AG09319 (cell line): Measurements from ENCODE around the gene FFAR2.
"Not testable (repeated sequence)": the region's sequence is repeated elsewhere in the genome, so short reads cannot be mapped to it uniquely, and the experiment has no call there.

ENCODE experiments used
- DNase-seq: peaks from one replicate; pipeline ENCODE4 v3.0.0-alpha.2; 2010; ENCODE audit warnings: low read depth; ENCODE audit errors: extremely low read depth
- CTCF ChIP-seq: IDR thresholded peaks from 2 replicates; pipeline ENCODE4 v1.5.1; 2011; ENCODE audit warnings: low read depth, mild to moderate bottlenecking, inconsistent platforms, low read length, moderate library complexity

The FFAR2 gene

GRCh38 chr19:35458731-35459391, 10.8 kb downstream of the FFAR2 start:
- TF ChIP-seq CTCF: no peak
- DNase-seq: no peak

- no peak for TF ChIP-seq CTCF
Measured at GRCh38 chr19:35459414-35460082, 11.5 kb downstream of the FFAR2 start.

GRCh38 chr19:35460608-35461007, 12.6 kb downstream of the FFAR2 start:
- TF ChIP-seq CTCF: no peak
- DNase-seq: no peak

More at GRCh38 chr19:35459414-35460082, 11.5 kb downstream of the FFAR2 start:
- no peak for DNase-seq

- no peak for TF ChIP-seq CTCF
- DNase-seq: no peak
Measured at GRCh38 chr19:35461060-35461459, 13.0 kb downstream of the FFAR2 start.

GRCh38 chr19:35461788-35462187, 13.7 kb downstream of the FFAR2 start:
- DNase-seq: not testable (repeated sequence)

GRCh38 chr19:35462476-35462953, 14.5 kb downstream of the FFAR2 start:
- no peak for DNase-seq
- no peak for TF ChIP-seq CTCF

- not testable (repeated sequence) for DNase-seq
Measured at GRCh38 chr19:35462956-35463355, 14.9 kb downstream of the FFAR2 start.

- DNase-seq: no peak
- TF ChIP-seq CTCF: no peak
Measured at GRCh38 chr19:35466259-35466658, 18.2 kb downstream of the FFAR2 start.
